GM12878 (cell line): ENCODE measurements around the gene ABHD6. TPM values are rescaled to one million over a fixed set of nuclear protein-coding genes. Genes with fewer than 3 reads are reported as not detected.
A peak's percentile ranks its signal among the peaks of the same experiment; 100 is the strongest.

Experiments
- ASH2L ChIP-seq: fragments of 300-600, 200-600 bp; sonication (generic); IDR thresholded peaks from 2 replicates; pipeline ENCODE4 v1.6.1; 2017; ENCODE audit warnings: low read depth, mild to moderate bottlenecking, borderline replicate concordance
- BMI1 ChIP-seq: fragments of 450-650 bp; IDR thresholded peaks from 2 replicates; pipeline ENCODE4 v1.6.1; 2016; ENCODE audit warnings: mild to moderate bottlenecking, moderate library complexity, borderline replicate concordance
- CBX3 ChIP-seq: fragments of 200-600 bp; sonication (generic); IDR thresholded peaks from 2 replicates; pipeline ENCODE4 v1.6.1; 2016; ENCODE audit warnings: low read depth, borderline replicate concordance
- CHD2 ChIP-seq: IDR thresholded peaks from 2 replicates; pipeline ENCODE4 v1.6.1; 2011; ENCODE audit warnings: low read depth, low read length, improper control_type of control experiment, borderline replicate concordance
- ESRRA ChIP-seq: IDR thresholded peaks from 2 replicates; pipeline ENCODE4 v1.6.1; 2012; ENCODE audit warnings: mild to moderate bottlenecking, low read length, improper control_type of control experiment
- HCFC1 ChIP-seq: fragments of 150-350 bp; IDR thresholded peaks from 2 replicates; pipeline ENCODE4 v1.6.1; 2014; ENCODE audit warnings: low read length
- JUNB ChIP-seq: IDR thresholded peaks from 2 replicates; pipeline ENCODE4 v1.6.1; 2016; ENCODE audit warnings: antibody characterized with exemption, mild to moderate bottlenecking
- KAT2A ChIP-seq: conservative IDR thresholded peaks from 2 replicates; pipeline ENCODE4 v1.6.1; 2011; ENCODE audit warnings: low read depth, low read length; ENCODE audit not compliant: control insufficient read depth
- MEF2B ChIP-seq: fragments of 450-650 bp; IDR thresholded peaks from 2 replicates; pipeline ENCODE4 v1.6.1; 2018; ENCODE audit warnings: mild to moderate bottlenecking, moderate library complexity; ENCODE audit not compliant: partially characterized antibody, poor library complexity, severe bottlenecking
- NR2F1 ChIP-seq: fragments of 450-650 bp; conservative IDR thresholded peaks from 2 replicates; pipeline ENCODE4 v1.6.1; 2017; ENCODE audit warnings: mild to moderate bottlenecking
- PAX8 ChIP-seq: fragments of 450-650 bp; IDR thresholded peaks from 2 replicates; pipeline ENCODE4 v1.6.1; 2017; ENCODE audit warnings: mild to moderate bottlenecking, moderate library complexity
- POU2F2 ChIP-seq: IDR thresholded peaks from 3 replicates; pipeline ENCODE4 v1.6.1; 2011; ENCODE audit warnings: low read depth, mild to moderate bottlenecking, low read length, borderline replicate concordance
- RBBP5 ChIP-seq: fragments of 200-600 bp; sonication (generic); conservative IDR thresholded peaks from 2 replicates; pipeline ENCODE4 v1.6.1; 2016
- RFX5 ChIP-seq: IDR thresholded peaks from 2 replicates; pipeline ENCODE4 v1.6.1; 2011; ENCODE audit warnings: low read depth, low read length, improper control_type of control experiment
- SMAD5 ChIP-seq: IDR thresholded peaks from 2 replicates; pipeline ENCODE4 v1.6.1; 2016; ENCODE audit warnings: antibody characterized with exemption, low read depth
- SPI1 ChIP-seq: IDR thresholded peaks from 2 replicates; pipeline ENCODE4 v1.6.1; 2011; ENCODE audit warnings: low read depth, mild to moderate bottlenecking, low read length, moderate library complexity, borderline replicate concordance; ENCODE audit not compliant: insufficient read depth
- SRF ChIP-seq, 2 experiments: IDR thresholded peaks; 2 replicates each; pipeline ENCODE4 v1.6.1; 2011; ENCODE audit warnings: low read depth in 2 of 2, low read length in 2 of 2, mild to moderate bottlenecking in 1 of 2, moderate library complexity in 1 of 2
- STAT3 ChIP-seq: IDR thresholded peaks from 2 replicates; pipeline ENCODE4 v1.6.1; 2011; ENCODE audit warnings: low read depth, low read length, improper control_type of control experiment
- TARDBP ChIP-seq: IDR thresholded peaks from 2 replicates; pipeline ENCODE4 v1.6.1; 2016; ENCODE audit warnings: borderline replicate concordance
- TCF12 ChIP-seq: IDR thresholded peaks from 2 replicates; pipeline ENCODE4 v1.6.1; 2011; ENCODE audit warnings: low read depth, mild to moderate bottlenecking, low read length
- WRNIP1 ChIP-seq: IDR thresholded peaks from 2 replicates; pipeline ENCODE4 v1.6.1; 2011; ENCODE audit warnings: low read depth, low read length, improper control_type of control experiment, borderline replicate concordance
- ZNF217 ChIP-seq: fragments of 450-650 bp; IDR thresholded peaks from 2 replicates; pipeline ENCODE4 v1.6.1; 2017; ENCODE audit warnings: antibody characterized with exemption, mild to moderate bottlenecking
- polyA plus RNA-seq, 11 experiments: library from polyadenylated mRNA; depleted of rRNA in 4 of 11; unstranded in 6 of 11; stranded (reverse) in 5 of 11; fragments of >200 nt; fragmentation: Nextera tagmentation in 4 of 11; fragmentation: Illumina TruSeq in 1 of 11; extraction: Ambion mirVana in 4 of 11; extraction: Trizol in 1 of 11; gene quantifications; 1 replicate in 1 of 11; 2 replicates in 10 of 11; pipeline versions ENCODE4 v1.2.1 to v1.2.3, GENCODE V29; 2011 to 2016; ENCODE audit warnings: inconsistent platforms in 2 of 11, missing spikeins in 2 of 11, low read depth in 1 of 11
- total RNA-seq, 4 experiments: library from RNA; depleted of rRNA in 3 of 4; stranded (reverse); fragments of >200 nt in 3 of 4; fragmentation: Illumina TruSeq in 1 of 4; extraction: Trizol in 1 of 4; gene quantifications; 2 replicates each; pipeline versions ENCODE4 v1.2.1 to v1.2.3, GENCODE V29; 2013 to 2021
- TF ChIP-seq, protein P1 (sequence below): fragments of 150-350 bp; IDR thresholded peaks from 2 replicates; pipeline ENCODE4 v1.6.1; 2016; ENCODE audit warnings: low read depth, low read length
- TF ChIP-seq, protein P2 (sequence below): IDR thresholded peaks from 2 replicates; pipeline ENCODE4 v1.6.1; 2012; ENCODE audit warnings: improper control_type of control experiment, low read depth, low read length; ENCODE audit not compliant: insufficient replicate concordance

Gene ABHD6
- total and polyA plus RNA-seq, 10 of the 15 experiments (the other 5 are each of a cell fraction or from before 2014, with no cell fraction given) = 1.4 to 33.2 (median 3.2) TPM

DNA sequence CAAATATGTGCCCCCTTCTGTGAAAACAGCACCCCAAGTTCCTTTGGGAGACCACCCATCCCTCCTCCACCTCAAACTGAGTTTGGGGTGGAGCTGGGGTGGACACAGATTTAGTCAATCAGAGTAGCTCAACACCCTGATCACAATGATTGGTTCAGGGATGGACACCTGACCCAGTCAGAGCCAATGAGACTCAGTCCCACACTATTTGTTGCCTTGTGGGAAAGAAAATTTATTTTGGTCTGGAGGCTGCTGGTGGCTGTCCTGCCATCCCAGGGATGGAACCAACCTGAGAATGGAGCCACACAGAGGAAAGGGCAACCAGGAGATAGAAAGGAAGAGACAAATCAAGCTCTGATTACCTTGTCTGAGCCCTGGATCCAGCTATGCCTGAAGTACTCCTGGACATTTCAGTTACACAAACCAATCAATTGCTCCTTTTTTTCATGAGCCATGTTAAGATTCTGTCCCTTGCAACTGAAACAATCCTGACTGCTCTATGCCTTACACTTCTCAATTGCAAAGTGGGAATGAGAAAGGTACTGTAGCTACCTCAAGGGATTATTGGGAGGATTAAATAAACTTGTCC, 37.4 kb upstream of the ABHD6 start (continued):
- TF ChIP-seq, protein P1, sequence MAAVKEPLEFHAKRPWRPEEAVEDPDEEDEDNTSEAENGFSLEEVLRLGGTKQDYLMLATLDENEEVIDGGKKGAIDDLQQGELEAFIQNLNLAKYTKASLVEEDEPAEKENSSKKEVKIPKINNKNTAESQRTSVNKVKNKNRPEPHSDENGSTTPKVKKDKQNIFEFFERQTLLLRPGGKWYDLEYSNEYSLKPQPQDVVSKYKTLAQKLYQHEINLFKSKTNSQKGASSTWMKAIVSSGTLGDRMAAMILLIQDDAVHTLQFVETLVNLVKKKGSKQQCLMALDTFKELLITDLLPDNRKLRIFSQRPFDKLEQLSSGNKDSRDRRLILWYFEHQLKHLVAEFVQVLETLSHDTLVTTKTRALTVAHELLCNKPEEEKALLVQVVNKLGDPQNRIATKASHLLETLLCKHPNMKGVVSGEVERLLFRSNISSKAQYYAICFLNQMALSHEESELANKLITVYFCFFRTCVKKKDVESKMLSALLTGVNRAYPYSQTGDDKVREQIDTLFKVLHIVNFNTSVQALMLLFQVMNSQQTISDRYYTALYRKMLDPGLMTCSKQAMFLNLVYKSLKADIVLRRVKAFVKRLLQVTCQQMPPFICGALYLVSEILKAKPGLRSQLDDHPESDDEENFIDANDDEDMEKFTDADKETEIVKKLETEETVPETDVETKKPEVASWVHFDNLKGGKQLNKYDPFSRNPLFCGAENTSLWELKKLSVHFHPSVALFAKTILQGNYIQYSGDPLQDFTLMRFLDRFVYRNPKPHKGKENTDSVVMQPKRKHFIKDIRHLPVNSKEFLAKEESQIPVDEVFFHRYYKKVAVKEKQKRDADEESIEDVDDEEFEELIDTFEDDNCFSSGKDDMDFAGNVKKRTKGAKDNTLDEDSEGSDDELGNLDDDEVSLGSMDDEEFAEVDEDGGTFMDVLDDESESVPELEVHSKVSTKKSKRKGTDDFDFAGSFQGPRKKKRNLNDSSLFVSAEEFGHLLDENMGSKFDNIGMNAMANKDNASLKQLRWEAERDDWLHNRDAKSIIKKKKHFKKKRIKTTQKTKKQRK = no peak
- TF ChIP-seq, protein P2, sequence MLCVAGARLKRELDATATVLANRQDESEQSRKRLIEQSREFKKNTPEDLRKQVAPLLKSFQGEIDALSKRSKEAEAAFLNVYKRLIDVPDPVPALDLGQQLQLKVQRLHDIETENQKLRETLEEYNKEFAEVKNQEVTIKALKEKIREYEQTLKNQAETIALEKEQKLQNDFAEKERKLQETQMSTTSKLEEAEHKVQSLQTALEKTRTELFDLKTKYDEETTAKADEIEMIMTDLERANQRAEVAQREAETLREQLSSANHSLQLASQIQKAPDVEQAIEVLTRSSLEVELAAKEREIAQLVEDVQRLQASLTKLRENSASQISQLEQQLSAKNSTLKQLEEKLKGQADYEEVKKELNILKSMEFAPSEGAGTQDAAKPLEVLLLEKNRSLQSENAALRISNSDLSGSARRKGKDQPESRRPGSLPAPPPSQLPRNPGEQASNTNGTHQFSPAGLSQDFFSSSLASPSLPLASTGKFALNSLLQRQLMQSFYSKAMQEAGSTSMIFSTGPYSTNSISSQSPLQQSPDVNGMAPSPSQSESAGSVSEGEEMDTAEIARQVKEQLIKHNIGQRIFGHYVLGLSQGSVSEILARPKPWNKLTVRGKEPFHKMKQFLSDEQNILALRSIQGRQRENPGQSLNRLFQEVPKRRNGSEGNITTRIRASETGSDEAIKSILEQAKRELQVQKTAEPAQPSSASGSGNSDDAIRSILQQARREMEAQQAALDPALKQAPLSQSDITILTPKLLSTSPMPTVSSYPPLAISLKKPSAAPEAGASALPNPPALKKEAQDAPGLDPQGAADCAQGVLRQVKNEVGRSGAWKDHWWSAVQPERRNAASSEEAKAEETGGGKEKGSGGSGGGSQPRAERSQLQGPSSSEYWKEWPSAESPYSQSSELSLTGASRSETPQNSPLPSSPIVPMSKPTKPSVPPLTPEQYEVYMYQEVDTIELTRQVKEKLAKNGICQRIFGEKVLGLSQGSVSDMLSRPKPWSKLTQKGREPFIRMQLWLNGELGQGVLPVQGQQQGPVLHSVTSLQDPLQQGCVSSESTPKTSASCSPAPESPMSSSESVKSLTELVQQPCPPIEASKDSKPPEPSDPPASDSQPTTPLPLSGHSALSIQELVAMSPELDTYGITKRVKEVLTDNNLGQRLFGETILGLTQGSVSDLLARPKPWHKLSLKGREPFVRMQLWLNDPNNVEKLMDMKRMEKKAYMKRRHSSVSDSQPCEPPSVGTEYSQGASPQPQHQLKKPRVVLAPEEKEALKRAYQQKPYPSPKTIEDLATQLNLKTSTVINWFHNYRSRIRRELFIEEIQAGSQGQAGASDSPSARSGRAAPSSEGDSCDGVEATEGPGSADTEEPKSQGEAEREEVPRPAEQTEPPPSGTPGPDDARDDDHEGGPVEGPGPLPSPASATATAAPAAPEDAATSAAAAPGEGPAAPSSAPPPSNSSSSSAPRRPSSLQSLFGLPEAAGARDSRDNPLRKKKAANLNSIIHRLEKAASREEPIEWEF = no peak
- TF ChIP-seq ESRRA (no peak), RFX5 (no peak), STAT3 (no peak), HCFC1 (no peak), PAX8 (no peak), KAT2A (no peak), CHD2 (no peak), CBX3 (no peak), ASH2L (no peak), NR2F1 (no peak), SRF (IDR thresholded peaks at IDR 0.05; ENCODE audit: low read depth in 2 of 2, low read length in 2 of 2) (no peak), TARDBP (no peak), POU2F2 (no peak), SMAD5 (no peak), MEF2B (no peak), WRNIP1 (no peak), BMI1 (no peak), TCF12 (no peak), RBBP5 (no peak), JUNB (no peak), SPI1 (no peak), ZNF217 (0 out of 2 replicates have a peak, but pooled peaks have one; percentile 13)
